ES-I3 (cell line): Measurements from ENCODE around the gene FNBP1.
"Not testable (repeated sequence)": the region's sequence is repeated elsewhere in the genome, so short reads cannot be mapped to it uniquely, and the experiment has no call there.

Experiments used
- H3K36me3 ChIP-seq: 2 replicates; pipeline ENCODE4 v1.6.1; 2013; ENCODE audit warnings: mild to moderate bottlenecking, low read length, control low read depth, moderate library complexity; ENCODE audit not compliant: insufficient read depth
- H3K4me1 ChIP-seq: 2 replicates; pipeline ENCODE4 v1.6.1; 2013; ENCODE audit warnings: mild to moderate bottlenecking, control low read depth, low read length; ENCODE audit not compliant: insufficient read depth
- H3K9ac ChIP-seq: 2 replicates; pipeline ENCODE4 v1.6.1; 2013; ENCODE audit warnings: low read depth, mild to moderate bottlenecking, low read length, moderate library complexity
- H3K9me3 ChIP-seq: 2 replicates; pipeline ENCODE4 v1.6.1; 2013; ENCODE audit warnings: mild to moderate bottlenecking, low read length, moderate library complexity; ENCODE audit not compliant: control insufficient read depth, insufficient read depth

The FNBP1 gene

GRCh38 chr9:129904734-129905133 lies 138.3 kb downstream of the FNBP1 start:
- Histone ChIP-seq H3K4me1 (peaks cover 8% of the 10 kb centered on the region), H3K9me3 (no peaks in the 10 kb centered on the region), H3K9ac (no peak overlapping the region), H3K36me3 (peaks cover 7% of the 10 kb centered on the region)

GRCh38 chr9:129902740-129903134 lies 140.3 kb downstream of the FNBP1 start:
- H3K4me1 ChIP-seq, result no peaks in the 10 kb centered on the region
- H3K9ac ChIP-seq, result no peak overlapping the region
- H3K9me3 ChIP-seq, result no peaks in the 10 kb centered on the region
- peaks cover 7% of the 10 kb centered on the region for H3K36me3 ChIP-seq

GRCh38 chr9:129901993-129902739 lies 140.8 kb downstream of the FNBP1 start:
- H3K4me1 ChIP-seq, result no peaks in the 10 kb centered on the region
- peaks cover 7% of the 10 kb centered on the region for H3K36me3 ChIP-seq
- H3K9me3 ChIP-seq, result no peaks in the 10 kb centered on the region
- H3K9ac ChIP-seq, result no peak overlapping the region

DNA sequence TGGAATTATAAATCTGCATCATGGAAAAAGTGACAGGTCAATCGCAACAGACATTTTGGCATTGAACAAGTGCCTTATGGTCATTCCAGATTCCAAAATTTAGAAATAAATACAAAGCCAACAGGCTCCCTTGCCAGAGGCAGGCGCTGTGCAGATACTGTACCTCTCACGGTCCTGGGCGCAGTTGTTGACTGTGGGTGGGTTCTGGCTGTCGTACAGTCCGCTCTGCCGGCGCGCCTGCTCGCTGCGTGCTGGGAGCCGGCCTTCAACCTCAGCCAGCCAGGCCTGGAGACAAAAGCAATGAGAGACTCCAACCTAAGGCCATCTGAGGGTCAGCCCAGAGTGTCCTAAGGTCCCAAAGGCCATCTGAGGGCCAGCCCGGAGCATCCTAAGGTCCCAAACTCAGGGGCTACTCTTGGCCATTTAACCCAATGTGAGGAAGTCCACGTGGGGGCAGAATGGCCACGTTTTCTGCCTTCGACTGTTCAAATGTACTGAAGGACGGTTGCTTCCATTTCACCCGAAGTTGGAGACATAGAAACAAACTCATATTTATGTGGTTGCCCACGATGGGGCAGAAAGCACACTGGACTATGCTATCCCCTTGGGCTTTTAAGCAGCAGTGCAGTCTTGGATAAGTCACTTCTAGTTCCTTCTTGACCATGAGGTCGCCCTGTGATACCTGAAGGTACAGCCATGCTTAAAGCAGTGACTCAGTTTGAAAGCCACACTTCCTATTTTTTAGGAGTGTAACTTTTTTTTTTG lies 142.5 kb downstream of the FNBP1 start:
- Histone ChIP-seq H3K4me1 (no peaks in the 10 kb centered on the region), H3K36me3 (peaks cover 4% of the 10 kb centered on the region; the same call in 1 of the 2 replicates), H3K9ac (no peak overlapping the region), H3K9me3 (no peaks in the 10 kb centered on the region)

GRCh38 chr9:129899620-129900019 lies 143.4 kb downstream of the FNBP1 start:
- Histone ChIP-seq H3K4me1 (no peaks in the 10 kb centered on the region), H3K36me3 (peaks cover 4% of the 10 kb centered on the region; the same call in 1 of the 2 replicates), H3K9ac (no peak overlapping the region), H3K9me3 (no peaks in the 10 kb centered on the region)

DNA sequence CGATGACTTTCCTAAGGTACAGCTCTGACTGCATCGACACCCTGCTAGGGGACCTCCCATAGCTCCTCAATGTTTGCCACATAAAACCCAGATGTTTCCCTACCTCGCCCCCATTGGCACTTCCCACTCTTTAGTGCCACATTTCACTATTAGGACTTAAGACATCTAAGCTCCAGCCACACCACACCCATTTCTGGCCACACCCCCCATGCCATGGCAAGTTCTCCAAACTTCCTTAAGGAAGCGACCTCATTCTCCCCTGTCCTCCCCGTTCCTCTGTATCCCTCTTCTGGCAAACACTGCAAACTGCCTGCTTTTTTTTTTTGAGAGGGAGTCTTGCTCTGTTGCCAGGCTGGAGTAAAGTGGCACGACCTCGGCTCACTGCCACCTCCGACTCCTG lies 144.8 kb downstream of the FNBP1 start:
- H3K9me3 ChIP-seq, result no peaks in the 10 kb centered on the region
- no peak overlapping the region for H3K9ac ChIP-seq
- H3K4me1 ChIP-seq, result no peaks in the 10 kb centered on the region
- H3K36me3 ChIP-seq, result peaks cover 4% of the 10 kb centered on the region; the same call in 1 of the 2 replicates

DNA sequence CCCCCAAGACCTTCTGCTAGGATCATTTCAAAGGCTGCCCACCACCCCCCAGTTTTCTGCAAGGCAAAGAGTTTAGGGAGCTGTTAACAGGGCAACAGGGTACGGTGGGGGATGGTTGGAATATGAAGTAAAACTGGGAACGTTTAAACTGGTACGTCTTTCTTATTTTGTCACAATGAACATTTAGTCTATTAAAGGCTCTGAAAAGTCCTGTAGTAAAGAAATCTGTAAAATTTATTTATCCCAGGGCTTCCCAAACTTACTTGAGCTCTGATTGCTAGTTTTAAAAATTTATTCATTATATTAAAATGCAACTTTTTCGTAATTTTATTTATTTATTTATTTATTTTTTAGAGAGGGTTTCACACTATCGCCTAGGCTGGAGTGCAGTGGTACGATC lies 145.7 kb downstream of the FNBP1 start:
- H3K36me3 ChIP-seq, result peaks cover 4% of the 10 kb centered on the region; the same call in 1 of the 2 replicates
- H3K4me1 ChIP-seq, result no peaks in the 10 kb centered on the region
- H3K9me3 ChIP-seq, result no peaks in the 10 kb centered on the region
- no peak overlapping the region for H3K9ac ChIP-seq

- 0 out of 2 replicates have a peak, but pooled peaks cover 5% of the 10 kb centered on the region for H3K4me1 ChIP-seq
Measured at GRCh38 chr9:129895376-129896268, 147.4 kb downstream of the FNBP1 start.

DNA sequence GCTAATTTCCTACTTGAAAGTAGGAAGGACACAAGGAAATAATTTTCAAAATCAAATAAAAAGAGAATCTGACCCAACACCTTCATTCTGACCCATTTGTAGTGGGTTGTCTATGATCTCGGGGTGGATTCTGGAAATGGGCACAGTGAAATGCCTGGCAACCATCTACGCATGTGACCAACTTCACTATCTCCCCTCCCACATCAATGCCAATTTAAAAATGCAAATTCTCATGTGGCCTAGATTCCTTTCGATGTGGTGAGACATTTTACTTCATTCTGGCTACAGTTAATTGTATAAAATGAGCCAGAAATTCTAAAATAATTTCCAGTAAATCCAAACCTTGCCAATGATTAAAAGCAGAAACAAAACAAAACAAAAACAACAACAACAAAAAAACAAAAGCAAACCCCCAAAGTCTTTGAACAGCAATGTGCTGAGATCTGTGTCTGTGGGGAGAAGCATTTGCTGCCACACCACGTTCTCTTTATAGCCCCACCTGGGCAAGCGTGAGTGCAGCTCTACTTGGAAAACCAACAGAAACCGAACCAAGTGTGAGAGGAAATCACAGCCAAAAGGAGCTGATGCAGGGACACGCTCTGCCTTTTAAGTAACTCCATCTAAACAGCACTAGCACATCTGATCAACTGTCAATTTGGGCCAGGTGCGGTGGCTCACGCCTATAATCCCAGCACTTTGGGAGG lies 148.7 kb downstream of the FNBP1 start:
- Histone ChIP-seq H3K36me3 (no peaks in the 10 kb centered on the region; the same call in 1 of the 2 replicates), H3K4me1 (peaks cover 9% of the 10 kb centered on the region; the same call in 1 of the 2 replicates), H3K9ac (no peak overlapping the region), H3K9me3 (no peaks in the 10 kb centered on the region)

More at GRCh38 chr9:129895376-129896268, 147.4 kb downstream of the FNBP1 start:
- Histone ChIP-seq H3K9me3 (no peaks in the 10 kb centered on the region), H3K36me3 (peaks cover 2% of the 10 kb centered on the region; the same call in 1 of the 2 replicates), H3K9ac (no peak overlapping the region)

GRCh38 chr9:129891569-129891968 lies 151.4 kb downstream of the FNBP1 start:
- Histone ChIP-seq H3K9me3 (no peaks in the 10 kb centered on the region), H3K36me3 (no peaks in the 10 kb centered on the region; the same call in 1 of the 2 replicates), H3K9ac (no peak overlapping the region), H3K4me1 (peaks cover 25% of the 10 kb centered on the region; the same call in 1 of the 2 replicates)

- not testable (repeated sequence) for H3K9me3 ChIP-seq, H3K36me3 ChIP-seq
- Histone ChIP-seq H3K4me1 (peaks cover 30% of the 10 kb centered on the region; the same call in 1 of the 2 replicates), H3K9ac (peak overlapping the region; percentile 41; the same call in 1 of the 2 replicates)
Measured at GRCh38 chr9:129890718-129891299, 152.2 kb downstream of the FNBP1 start.

DNA sequence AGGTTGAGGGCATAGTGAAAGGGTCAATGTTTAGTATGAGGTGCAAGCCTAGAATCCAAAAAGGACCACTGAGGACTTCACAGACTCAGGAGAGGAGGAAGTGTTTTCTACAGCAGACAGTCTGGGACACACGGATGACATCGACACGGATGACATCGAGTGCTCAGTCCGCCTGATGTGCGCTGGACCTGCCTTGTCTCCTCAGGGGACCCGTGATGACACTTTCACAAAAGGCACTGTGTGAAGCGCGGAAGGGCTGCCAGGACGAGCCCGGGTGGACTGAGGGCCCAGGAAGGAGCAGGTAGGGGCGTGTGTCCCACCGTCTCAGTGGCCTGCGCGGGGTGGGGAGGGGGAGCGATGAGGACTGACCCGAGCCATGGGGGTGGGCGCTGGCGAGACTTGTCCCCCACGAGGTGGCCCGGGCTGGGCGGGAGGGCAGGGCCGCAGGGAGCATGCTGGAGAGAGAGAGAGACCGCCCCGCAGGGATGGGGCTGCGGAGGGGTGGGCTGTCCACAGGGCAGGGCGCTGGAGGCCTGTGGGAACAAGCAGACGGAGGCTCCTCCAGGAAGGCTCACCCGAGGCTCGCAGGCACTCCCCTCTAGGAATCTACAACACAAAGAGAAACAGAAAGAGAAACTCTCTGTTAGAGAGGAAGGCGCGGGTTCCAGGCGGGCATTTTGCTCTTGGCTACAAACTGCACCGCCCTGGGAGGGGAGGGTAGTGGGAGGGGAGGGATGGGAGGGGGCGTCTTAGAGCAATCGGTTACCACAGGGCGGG lies 152.9 kb downstream of the FNBP1 start:
- H3K4me1 ChIP-seq, result peaks cover 30% of the 10 kb centered on the region; the same call in 1 of the 2 replicates

More for the DNA sequence above, 152.9 kb downstream of the FNBP1 start:
- no peaks in the 10 kb centered on the region for H3K9me3 ChIP-seq
- H3K9ac ChIP-seq, result peak overlapping the region; percentile 41; the same call in 1 of the 2 replicates
- no peaks in the 10 kb centered on the region for H3K36me3 ChIP-seq
